NCI-H446 treated with DMSO at 0.1 percent for 48 hours (cell line): ENCODE results near the gene ZNF300.
A peak's percentile ranks its signal among the peaks of the same experiment; 100 is the strongest.
"Not testable (repeated sequence)": the region's sequence is repeated elsewhere in the genome, so short reads cannot be mapped to it uniquely, and the experiment has no call there.

Source experiments
- DNase-seq: peaks from one replicate; lab custom pipeline; 2025; lab: John Stamatoyannopoulos, UW

ZNF300 gene

GRCh38 chr5:150904479-150905311, at the start of gene ZNF300:
Gene ZNF300 (minus strand): TSS chr5:150904980. CDS start chr5:150903155, 1,825 bp downstream.
- peak; percentile 89 for DNase-seq

DNA sequence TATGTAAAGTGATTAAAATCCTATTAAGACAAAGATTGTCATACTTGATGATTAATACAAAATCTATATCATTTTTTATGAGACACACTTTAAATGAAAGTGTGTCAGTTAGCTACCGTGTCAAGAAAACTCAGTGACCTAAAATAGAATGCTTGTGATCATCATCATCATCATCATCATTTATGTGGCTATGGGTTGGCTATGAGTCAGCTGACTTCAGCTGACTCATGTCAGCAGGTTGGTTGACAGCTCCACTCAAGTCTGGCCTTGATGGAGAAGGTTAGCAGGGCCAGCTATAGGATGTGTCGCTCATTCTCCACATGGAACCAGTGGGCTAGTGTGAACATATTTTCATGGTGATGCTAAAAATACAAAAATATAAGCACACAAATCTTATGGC, 43.8 kb upstream of the ZNF300 start:
- DNase-seq: no peak

DNA sequence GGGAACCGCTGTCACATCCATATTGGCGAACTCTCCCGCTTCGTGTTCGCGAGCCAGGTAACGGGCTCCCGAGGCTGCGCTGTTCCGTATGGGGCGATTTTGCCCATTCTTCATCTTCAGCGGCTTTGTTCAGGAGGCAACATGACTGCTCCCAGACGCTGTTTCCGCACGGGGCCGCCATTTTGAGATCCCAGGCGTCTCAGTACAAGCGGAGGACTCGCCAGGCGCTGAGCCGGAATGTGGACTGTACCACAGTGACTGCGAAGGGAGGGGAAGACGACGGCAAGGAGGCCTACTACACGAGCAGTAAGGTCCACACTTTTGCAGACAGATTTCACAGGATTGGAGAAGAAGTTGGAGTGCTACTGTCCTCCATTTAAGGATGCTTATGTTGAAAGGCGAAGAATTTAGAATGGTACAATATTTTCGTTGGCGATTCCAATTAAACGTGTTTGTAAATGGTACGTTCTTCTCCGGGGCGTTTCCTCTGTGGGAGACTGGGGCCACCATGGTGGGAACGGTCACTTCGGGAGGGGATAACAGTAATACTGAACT, 41.6 kb upstream of the ZNF300 start:
- DNase-seq: no peak

DNA sequence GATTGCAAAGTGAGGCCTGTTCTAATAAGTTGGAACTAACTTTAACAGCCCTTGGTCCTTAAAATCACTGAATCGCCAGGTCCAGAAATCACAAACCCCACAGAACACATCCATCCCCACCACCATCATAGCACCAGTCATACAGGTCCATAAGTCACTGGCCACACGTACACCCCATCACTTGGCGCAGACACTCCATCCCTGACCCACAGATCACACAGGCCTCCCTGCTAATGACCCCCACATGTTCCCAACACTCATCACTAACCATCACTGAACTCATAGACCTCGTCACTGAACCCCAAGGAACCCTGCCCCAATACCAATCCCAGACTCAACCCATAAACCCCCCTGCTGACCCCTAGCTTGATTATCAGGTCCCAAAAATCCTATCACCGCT, 41.2 kb upstream of the ZNF300 start:
- no peak for DNase-seq

DNA sequence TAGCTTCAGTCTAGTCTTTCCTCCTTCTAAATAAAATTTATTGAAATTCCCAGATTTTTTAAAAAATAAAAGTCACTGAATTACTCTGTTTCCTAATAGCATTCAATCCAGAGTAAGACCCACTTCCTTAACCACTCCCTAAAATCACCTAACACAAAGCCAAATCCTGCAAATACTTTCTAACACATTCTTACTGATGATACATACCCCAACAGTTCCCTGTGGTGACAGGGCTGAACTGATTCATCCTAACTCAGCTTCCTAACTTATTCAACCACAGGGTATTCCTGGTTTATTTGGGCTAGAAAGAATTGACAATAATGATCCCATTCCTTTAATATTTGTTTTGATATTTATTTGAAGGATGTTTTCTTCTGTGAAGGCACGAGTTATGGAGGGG, 40.7 kb upstream of the ZNF300 start:
- DNase-seq: no peak

GRCh38 chr5:150931368-150931965, 26.7 kb upstream of the ZNF300 start:
- DNase-seq: no peak

DNA sequence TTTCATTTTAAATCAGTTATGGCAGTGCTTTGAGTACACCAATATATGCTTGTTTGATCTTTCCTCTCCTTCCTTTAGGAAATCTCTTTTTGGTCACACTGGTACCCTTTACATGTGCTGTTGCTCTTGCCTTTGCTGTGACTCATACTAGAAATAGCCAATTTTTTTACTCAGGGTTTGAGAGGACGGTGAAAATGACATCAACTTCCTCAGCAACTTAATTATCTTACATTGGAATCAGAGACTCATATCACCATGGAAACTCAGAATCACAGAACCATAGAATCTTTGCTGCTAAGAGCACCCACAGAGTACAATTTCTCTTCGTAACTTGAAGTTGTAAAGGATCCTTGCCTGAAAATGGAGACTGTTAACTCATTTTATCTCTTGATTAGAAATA, 13.8 kb upstream of the ZNF300 start:
- DNase-seq: no peak

GRCh38 chr5:150912312-150912814, 7.6 kb upstream of the ZNF300 start:
- DNase-seq: no peak

- no peak for DNase-seq
Observed at GRCh38 chr5:150905312-150905683, 518 bp upstream of the ZNF300 start.

GRCh38 chr5:150901446-150901845, 3.3 kb downstream of the ZNF300 start:
- no peak for DNase-seq

DNA sequence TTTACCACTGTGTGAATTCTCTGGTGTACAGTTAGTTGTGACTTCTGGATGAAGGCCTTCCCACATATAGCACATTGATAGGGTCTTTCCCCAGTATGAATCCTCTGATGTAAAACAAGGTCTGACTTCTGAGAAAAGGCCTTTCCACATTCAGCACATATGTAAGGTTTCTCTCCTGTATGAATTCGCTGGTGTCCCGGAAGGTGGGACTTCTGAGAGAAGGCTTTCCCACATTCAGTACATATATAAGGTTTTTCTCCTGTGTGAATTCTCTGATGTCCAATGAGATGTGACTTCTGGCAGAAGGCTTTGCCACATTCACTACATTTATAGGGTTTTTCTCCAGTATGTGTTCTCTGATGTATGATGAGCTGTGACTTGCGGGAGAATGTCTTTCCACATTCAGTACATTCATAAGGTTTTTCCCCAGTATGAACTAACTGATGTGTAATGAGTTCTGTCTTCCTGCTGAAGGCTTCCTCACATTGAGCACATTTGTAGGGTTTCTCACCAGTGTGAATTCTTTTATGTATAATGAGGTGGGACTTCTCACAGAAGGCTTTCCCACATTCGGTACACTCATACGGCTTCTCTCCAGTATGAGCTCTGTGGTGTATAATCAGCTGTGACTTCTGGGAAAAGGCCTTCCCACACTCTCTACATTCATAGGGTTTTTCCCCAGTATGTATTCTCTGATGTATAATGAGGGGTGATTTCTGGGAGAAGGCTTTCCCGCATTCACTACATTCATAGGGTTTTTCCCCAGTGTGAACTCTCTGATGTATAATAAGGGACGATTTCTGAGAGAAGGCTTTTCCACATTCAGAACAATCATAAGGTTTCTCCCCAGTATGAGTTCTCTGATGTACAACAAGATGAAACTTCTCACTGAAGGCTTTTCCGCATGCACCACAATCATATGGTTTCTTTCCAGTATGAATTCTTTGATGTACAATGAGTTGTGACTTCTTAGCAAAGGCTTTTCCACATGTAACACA, 9.1 kb downstream of the ZNF300 start:
- DNase-seq: no peak

GRCh38 chr5:150879358-150879757, 25.4 kb downstream of the ZNF300 start:
- DNase-seq: peak; percentile 7

DNA sequence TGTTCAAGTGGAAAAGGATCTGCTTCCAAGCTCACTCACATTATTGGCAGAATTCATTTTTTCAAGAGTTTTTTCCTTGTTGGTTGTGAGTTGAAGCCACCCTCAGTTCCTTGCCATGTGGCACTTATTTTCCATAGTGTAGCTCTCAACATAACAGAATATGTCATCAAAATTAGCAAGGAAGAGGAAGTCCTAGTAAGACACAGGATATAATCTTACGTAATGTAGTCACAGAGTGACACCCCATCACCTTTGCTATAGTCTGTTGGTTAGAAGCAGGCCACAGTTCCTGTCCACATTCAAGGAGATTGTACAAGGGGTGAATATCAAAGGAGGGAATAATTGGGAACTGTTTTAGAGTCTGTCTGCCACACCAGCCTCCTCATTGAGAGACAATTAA, 42.7 kb downstream of the ZNF300 start:
- DNase-seq: no peak

- DNase-seq: no peak
Observed at GRCh38 chr5:150860246-150860821, 44.4 kb downstream of the ZNF300 start.

DNA sequence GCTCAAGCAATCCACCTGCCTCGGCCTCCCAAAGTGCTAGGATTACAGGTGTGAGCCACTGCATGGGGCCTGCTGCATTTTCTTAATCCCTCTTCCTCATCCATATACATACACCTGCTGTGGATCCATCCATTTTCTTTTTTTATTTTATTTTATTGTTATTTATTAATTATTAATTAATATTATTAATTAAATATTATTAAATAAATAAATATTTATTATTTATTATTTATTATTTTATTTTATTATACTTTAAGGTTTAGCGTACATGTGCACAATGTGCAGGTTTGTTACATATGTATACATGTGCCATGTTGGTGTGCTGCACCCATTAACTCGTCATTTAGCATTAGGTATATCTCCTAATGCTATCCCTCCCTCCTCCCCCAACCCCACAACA, 48.1 kb downstream of the ZNF300 start:
- not testable (repeated sequence) for DNase-seq

- DNase-seq: no peak
Observed at GRCh38 chr5:150853561-150853960, 51.2 kb downstream of the ZNF300 start.

- DNase-seq: no peak
Observed at GRCh38 chr5:150851039-150851438, 53.7 kb downstream of the ZNF300 start.

- DNase-seq: no peak
Observed at GRCh38 chr5:150848271-150848670, 56.5 kb downstream of the ZNF300 start.

DNA sequence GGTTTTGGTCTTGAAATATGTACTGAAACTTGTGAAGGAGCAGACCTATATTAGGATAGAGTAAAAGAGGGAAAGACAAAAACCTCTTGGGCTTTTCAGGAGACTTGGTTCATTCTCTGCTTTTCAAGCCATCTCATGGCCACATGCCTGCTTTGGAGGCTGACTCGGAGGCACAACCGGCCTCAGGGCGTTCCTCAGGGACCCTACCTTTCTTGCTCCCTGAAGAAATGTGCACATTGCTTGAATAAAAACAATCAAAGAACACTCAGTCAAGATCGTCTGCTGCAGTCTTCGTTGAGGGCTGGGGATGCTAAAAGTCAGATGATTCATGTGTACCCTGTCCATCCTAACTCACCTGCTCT, 57.5 kb downstream of the ZNF300 start:
- no peak for DNase-seq

- DNase-seq: peak; percentile 52
Observed at GRCh38 chr5:150846654-150847333, 58.0 kb downstream of the ZNF300 start.

DNA sequence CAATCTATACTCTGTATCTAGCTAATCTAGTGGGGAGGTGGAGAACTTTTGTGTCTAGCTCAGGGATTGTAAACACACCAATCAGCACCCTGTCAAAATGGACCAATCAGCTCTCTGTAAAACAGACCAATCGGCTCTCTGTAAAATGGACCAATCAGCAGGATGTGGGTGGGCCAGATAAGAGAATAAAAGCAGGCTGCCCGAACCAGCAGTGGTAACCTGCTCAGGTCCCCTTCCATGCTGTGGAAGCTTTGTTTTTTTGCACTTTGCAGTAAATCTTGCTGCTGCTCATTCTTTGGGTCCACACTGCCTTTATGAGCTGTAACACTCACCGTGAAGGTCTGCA, 58.5 kb downstream of the ZNF300 start, which contains the start of gene IRGM:
Gene IRGM (plus strand): TSS at position 214 of the 346 bp plus-strand sequence. CDS start 1,603 bp downstream, outside the sequence.
- not testable (repeated sequence) for DNase-seq
